Measurements from ENCODE around the gene MTHFD1L.

- TF ChIP-seq CTCF (conservative IDR thresholded peaks at IDR 0.05 in 1 of 2, IDR thresholded peaks at IDR 0.05 in 1 of 2; ENCODE audit: low read depth in 1 of 2, low read length in 2 of 2) (no peak), EZH2 (IDR thresholded peaks at IDR 0.05; ENCODE audit: low read length, missing control alignments) (no peak)
These were observed 231.4 kb downstream of the MTHFD1L start for GRCh38 chr6:151096691-151097606.

All from fibroblast of lung (primary cell).